Amniotic stem cell (primary cell): ENCODE results near the gene TLE7.

Source experiments
- DNase-seq: peaks from one replicate; lab custom pipeline; 2025; lab: John Stamatoyannopoulos, UW

TLE7 gene

DNA sequence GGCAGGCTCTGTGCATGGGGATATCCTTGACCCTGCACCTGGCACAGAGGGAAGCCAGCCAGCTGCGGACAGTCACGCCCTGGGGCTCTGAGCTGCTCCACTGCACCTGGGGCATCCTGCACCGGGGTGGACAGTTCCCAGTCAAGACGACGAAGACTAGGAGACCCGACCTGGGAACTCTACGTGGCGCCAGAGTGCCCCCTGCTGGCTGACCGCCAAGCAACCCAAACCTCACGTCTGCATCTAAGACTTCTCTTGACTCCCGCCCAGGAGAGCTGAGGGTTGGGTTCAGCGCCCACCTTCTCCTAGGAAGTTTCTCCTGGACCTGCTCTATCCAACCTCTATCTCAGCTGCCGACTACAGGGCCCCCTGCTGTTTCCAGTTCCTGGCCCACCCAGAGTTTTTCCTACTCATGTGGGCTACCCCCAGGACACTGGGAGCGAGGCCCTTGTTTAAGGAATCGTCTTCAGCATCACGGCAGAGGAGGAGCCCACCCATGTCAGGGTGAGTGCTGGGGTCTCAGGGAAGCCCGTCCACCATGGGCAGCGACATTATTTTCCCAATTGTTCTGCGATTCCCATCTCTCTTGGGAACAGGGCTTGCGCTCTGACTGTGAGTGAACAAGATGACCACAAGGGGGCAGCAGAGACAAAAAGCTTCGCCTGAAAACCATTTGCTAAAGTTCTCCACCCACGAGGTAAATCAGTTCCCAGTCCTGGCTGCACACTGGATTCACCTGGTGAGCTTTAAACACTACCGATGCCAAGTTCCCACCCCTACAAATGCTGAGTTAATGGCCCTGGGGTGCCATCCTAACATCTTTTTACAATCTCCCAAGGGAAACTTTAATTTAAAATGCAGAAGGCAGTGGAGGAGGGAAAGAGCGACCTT, 29.3 kb downstream of the TLE7 start:
- peak; percentile 42 for DNase-seq

DNA sequence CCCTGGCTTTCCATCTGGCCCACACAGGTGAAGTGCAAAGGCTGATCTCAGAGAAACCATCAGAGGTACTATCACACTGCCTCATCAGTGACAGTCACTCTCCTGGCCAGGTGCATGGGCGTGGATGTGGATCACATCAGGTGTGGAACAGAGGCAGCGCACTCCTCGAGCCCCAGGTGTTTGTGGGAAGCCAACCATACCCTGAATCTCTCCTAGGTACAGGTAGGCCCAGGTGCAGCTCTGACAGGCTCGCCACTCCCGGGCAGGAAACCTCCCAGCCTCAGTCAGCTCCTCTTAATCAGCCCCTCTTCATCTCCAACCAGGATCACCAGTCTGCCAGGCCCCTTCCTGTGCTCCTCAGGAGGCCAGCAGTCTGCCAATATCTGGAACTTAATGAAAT, 31.7 kb downstream of the TLE7 start:
- no peak for DNase-seq

DNA sequence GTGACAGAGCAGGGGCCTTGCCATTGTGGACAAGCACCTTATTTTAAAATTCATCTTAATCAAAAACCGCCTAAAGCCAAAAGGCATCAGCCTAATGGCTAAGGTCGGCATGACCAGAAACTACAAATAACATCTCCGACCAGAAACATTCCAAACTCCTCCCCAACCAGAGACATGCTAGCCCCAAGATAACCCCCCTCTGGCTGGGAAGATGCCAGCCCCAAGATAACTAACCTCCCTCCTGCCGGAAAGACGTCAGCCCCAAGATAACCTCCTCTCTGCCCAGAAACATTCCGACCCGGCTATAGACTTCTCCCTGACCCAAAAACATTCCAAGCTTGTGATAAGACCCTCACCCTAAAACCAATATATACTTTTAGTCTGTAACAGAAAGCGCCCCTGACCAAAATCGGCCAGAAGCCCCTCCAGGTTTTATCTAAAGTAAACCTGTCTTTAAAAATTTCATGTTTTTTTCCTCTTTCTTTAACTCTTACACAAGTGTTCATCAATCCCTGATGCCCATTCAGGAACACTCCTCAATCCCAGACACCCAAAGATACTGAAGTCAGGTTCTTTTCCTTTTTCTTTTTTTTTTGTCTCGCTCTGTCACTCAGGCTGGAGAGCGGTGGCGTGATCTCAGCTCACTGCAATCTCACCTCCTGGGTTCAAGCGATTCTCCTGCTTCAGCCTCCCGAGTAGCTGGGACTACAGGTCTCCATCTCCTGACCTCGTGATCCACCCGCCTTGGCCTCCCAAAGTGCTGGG, 32.7 kb downstream of the TLE7 start:
- no peak for DNase-seq

DNA sequence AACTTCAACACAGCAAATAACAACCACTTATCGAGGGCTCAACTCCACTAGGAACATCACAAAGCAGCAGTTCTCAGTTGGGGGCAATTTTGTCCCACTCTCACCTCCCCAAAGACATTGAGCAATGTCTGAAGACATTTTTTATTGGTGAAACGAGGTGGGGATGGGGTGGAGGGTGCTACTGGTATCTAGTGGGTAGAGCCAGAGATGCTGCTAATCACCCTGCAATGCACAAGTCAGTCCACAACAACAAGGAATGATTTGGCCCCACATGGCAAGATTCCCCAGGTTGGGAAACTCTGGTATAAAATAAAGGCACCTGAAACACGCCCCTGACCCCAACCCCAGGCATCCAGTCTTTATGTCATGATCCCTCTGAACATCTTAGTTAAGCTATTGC, 33.3 kb downstream of the TLE7 start:
- no peak for DNase-seq

DNA sequence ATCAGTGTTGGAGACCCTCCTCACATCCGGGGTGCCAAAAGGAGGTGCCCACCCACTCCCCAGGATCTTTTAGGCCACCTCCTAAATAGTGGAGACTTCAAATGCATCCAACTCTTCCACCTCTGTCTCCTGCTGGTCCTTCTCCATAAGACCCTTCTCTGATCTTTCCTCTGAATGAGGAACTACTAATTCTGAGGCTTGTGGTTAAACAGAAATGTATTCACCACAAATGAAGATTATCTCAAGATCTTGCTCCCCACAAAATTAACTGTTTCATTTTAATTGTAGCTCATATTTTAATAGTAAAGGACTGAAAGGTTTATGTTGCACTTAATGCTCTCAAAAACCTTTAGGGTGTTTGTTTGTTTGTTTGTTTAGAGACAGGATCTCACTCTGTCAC, 34.1 kb downstream of the TLE7 start:
- no peak for DNase-seq

DNA sequence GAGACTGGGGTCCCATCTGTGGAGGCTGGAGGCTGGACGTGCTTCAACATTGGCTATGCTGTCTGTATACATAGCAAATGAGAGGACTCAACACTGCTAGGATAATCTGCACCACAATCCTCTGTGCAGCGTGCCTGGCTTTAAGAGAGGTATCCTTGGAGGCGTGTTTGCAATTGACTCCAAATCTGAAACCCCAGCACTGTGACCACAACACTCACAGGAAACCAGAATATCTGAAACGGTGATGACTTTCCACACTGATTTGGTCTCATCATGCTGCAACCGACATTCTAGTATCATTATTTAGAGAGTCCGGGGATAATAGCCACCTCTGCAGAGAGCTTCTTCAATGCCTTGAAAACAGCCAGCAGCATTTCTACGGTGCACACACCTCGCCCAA, 35.1 kb downstream of the TLE7 start:
- DNase-seq = no peak

DNA sequence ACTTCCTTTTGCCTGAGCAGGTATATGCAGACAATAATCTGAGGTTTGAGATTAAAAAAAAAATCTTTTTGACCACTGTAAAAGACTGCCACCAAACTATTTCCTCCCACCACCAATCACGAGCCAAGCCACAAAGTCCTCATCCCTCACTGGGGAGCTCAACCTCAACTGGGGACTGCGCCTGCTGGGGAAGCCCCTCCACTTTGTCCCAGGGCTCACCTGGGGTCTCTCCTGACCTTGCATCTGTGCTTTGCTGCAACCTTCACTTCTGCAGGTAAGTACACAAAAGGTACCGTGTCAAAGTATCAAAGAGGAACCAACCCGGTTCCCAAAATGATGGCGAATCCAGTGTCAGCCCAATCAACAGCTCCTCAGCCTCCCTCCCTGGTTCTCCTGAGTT, 35.5 kb downstream of the TLE7 start:
- no peak for DNase-seq

DNA sequence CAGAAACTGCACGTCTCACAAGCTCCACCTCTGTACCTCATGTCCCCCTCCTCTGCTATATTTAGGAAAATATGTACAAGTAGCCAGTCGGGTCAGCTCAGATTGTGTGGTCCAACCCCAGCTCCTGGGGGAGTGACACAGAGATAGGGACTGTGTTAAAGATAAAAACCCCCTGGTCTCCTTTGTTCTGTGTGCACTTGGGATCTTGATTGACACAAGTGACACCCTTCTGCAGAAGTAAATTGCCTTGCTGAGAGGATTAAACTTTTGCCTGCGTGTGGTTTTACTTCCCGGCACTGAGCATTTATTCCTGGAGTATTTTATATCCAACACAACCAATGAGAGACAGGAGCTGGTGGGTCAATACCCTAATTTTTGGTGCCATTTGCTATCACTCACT, 37.5 kb downstream of the TLE7 start:
- no peak for DNase-seq

DNA sequence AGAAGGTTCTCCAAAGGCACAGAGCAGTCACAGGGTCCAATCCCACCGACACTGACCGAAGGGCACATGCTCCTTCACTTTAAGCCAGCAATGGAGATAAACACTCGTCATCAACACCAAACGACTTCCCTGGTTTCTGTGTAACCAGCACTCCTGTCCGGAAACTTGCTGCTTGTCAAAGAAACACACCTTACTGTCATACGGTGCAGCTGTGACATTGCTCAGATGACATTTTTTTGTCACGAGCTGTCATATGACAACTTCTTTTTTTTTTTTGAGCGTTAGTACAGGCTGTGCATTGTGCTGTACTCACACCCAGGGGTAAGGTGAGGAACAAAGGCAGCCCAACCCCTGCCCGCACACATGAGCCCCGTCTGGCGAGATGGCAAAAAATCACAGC, 39.2 kb downstream of the TLE7 start:
- no peak for DNase-seq

DNA sequence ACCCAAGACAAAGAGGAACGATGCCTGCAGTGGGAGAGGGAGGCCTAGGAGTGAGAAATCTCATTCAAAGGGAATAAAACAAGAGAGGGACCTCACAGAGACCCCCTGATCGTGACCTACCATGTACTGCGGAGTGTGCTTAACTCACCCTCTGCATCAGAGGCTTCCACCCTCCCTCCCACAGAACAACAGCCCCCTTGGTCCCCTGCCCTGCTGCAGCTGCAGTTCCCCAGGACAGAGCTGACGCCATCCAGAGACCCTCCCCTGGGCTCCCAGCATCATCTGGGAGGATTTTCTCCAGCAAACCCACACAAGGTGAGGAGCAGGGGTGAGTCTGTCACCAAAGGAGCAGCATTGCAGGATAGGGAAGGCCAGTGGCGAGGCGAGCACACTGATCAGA, 39.8 kb downstream of the TLE7 start:
- no peak for DNase-seq

DNA sequence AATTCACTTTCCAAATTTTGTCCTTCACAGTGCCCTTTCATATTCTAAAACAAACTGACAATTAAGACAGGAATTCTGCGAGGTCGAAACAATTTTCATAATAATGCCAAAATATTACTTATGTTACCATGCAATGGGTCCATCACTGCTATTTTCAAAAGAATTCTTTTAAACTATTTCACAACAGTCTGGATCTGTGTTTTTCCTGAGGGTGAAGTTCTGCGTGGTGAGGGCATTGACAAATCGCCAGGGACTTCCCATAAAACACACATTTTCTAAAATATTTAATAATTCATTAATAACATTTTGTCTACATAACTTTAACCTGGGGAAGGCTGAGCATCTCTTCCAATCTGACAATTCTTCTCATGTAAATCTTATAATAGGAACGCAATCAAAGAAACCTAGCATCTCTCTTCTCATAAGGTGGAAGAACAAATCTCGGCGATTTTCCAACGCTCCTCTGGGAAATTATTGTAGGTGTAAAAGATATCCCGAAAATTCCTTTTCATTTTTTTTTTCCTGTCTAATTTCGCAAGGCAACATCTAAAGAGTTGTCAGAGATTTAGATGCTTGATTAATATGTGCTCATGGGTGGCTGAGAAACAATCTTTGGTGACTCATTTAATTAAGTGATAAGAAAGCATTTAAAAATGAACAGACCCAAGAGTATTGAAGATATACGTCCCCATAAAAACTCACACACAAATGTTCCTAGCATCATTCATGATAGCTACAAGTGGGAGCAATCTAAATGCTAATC, 41.9 kb downstream of the TLE7 start:
- no peak for DNase-seq

DNA sequence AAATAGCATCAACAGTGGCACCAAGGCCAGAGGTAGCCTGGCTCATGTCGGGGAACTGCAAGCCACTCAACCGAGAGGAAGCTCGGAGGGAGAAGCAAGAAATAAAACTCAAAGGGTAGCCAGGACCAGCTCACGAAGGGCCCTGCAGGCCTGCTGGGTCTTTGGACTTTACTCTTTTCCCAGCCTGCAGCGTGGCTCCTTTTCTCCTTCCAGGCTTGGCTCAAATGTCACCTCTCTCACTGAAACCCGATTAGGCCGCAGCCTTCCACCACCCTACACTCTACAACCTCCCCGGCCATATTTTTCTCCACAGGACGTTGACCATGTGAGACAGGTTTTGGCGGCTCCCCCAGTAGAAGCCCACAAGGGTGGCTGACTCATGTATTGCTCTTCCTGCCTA, 45.3 kb downstream of the TLE7 start:
- DNase-seq = no peak

DNA sequence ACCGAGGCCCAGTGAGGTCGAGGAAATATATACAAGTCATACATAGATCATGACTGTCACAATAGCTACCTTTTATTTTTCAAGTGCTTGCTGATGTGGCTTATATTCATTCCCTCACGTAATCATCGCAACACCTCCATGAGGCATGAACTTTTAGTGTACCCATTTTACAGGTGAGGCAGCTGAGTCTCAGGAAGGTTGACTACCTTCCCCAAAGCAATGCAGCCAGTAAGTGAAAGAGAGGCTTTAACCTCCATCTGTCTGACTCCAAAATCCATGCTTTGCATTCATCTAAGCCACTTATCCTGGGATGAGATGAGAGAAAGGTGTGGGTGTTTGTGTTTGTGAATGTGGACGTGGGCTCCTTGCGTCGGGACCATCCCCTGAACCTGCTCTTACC, 52.5 kb downstream of the TLE7 start:
- DNase-seq = no peak

DNA sequence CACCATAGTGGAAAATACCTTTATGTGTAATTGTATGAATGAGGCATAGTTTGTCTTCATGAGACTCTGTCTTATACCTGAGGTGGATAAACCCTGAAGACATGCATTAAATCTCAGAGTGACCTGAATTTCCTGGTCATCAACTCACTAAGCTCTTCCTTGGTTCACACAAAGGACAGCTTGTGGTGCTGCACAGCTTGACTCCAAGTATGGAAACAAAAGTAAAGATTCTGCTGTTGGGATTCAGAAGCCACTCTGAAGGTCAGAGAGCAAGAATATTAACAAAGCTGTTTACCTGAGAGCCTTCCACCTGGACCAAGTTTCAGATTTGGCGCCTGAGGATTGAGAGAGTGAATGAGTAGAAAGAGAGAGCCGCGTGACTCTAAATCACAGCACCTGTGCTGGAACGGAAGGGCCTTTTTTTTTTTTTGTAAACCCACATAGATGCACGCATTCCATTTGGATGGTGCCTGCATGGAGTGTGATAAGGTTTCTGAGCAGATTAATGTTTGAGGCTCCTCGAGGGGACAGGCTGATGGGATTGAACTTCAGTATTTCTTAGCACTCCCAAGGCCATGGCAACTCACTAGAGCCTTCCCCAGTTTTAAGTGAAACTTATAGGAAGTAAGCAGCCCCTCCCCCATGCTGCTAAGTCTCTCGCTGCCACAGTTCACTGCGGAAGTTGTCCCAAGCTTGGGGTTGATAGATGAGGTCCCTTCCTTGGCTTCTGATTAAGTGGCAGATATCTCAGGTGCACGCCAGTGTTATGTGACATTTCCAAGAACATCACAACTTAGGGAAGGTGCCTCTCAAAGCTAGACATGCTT, 54.6 kb downstream of the TLE7 start:
- DNase-seq = no peak

DNA sequence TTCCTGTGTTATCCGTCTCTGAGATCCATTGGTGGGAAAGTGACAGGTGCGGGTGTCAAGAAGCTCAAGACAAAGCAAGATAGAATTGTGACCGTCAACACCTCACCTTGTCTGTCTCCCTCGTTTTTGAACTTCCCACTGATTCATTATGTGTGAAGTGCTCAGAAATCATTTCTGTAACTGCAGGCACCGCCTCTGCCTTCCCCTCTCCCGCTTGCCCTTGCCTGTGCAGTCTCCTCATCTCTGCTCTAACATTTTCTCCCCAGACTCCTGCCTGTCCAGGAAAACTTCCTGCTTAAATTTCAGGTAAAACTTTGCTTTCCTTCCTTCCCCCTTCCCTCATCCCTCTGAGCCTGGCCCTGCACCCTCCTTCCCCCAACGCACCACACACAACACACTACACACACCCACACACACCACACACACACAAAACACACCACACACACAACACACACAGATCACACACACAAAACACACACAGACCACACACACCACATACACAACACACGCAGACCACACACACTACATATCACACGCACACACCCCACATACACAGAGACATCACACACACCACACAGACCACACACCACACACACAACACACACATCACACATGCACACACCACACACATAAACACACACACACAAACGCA, 57.7 kb downstream of the TLE7 start:
- DNase-seq = no peak

DNA sequence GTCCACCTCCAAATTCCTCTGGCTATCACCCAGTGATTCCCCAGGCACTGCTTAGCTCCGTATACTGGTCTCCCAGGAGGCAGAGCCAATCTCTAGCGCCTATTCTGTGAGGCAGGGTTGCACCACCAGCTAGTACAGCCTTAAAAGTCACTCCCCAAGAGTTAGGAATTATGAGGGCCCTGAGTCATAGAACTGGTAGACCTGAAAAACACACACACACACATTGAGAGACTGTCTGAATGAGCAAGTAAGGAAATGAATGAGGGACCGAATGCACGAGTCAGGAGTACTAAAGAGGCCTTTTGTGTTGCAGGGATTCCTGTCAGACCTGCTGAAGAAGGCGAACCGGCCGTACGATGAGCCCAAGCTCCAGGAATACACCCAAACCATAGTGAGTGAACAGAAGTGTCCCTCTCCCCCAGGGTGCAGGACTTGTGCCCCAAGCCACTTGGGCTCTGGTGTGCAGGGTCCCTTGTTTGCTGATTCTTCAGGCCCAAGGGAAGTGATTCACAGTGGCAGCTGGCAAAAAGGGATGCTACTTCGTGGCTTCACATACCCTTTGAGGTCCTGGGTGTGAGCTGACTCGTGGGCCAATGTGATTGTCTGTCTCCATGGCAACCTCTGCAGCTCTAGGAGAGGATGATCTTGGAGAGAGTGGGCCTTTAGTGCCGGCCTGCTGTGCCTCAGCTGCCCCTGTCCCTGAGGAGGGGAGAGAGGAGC, 58.6 kb downstream of the TLE7 start:
- DNase-seq = no peak

DNA sequence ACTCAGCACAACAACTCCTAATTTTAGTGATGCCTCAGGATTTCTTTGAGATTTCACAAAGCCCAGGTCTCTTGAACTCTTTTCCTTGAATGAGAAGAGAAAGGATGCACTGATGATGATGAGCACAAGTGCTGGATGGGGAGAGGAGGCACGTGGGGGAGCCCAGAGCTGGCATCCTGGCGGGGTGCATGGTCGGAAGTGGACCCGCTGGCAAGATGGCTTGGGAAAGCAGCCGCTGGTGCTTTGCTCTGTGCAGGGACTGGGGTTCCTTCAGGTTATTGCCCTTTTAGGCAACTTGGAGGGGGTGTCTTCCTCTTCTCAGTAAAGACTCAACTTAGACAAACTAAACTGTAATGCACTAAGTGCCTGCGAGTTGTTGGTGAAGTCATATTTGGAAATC, 61.0 kb downstream of the TLE7 start:
- no peak for DNase-seq
